HPDE6-E6E7 (cell line): ENCODE measurements around the gene TMEM151A.
"Not testable (repeated sequence)": the region's sequence is repeated elsewhere in the genome, so short reads cannot be mapped to it uniquely, and the experiment has no call there.

ENCODE experiments used
- DNase-seq: peaks from one replicate; pipeline ENCODE4 v3.0.0; 2011; ENCODE audit warnings: missing footprints; ENCODE audit errors: extremely low spot score

The TMEM151A gene

GRCh38 chr11:66309475-66309874, 17.8 kb downstream of the TMEM151A start:
- DNase-seq = no peak

- DNase-seq = no peak
Measured at GRCh38 chr11:66310324-66310723, 18.6 kb downstream of the TMEM151A start.

GRCh38 chr11:66310803-66311440, 19.2 kb downstream of the TMEM151A start:
- not testable (repeated sequence) for DNase-seq

GRCh38 chr11:66311470-66311964, 19.8 kb downstream of the TMEM151A start:
- DNase-seq = no peak

GRCh38 chr11:66311965-66312548, 20.4 kb downstream of the TMEM151A start:
- peak; percentile 86 for DNase-seq

GRCh38 chr11:66312549-66313320, 21.0 kb downstream of the TMEM151A start:
- peak; percentile 99 for DNase-seq

GRCh38 chr11:66313321-66314185, 21.9 kb downstream of the TMEM151A start:
- no peak for DNase-seq

- DNase-seq = no peak
Measured at GRCh38 chr11:66314186-66314501, 22.4 kb downstream of the TMEM151A start.

GRCh38 chr11:66314561-66315497, 23.1 kb downstream of the TMEM151A start:
- no peak for DNase-seq

- no peak for DNase-seq
Measured at GRCh38 chr11:66315498-66315885, 23.8 kb downstream of the TMEM151A start.

- DNase-seq = no peak
Measured at GRCh38 chr11:66315921-66316811, 24.5 kb downstream of the TMEM151A start.

GRCh38 chr11:66316849-66317251, 25.2 kb downstream of the TMEM151A start, which contains the start of gene CD248:
Gene CD248, minus strand, starts transcription at chr11:66317044. Its CDS starts 17 bp downstream, at chr11:66317027.
- DNase-seq = no peak

GRCh38 chr11:66317322-66317722, 25.6 kb downstream of the TMEM151A start:
- no peak for DNase-seq

- no peak for DNase-seq
Measured at GRCh38 chr11:66317723-66318599, 26.3 kb downstream of the TMEM151A start.

- no peak for DNase-seq
Measured at GRCh38 chr11:66318600-66318970, 26.9 kb downstream of the TMEM151A start.

- not testable (repeated sequence) for DNase-seq
Measured at GRCh38 chr11:66320289-66320688, 28.6 kb downstream of the TMEM151A start.

GRCh38 chr11:66320748-66321147, 29.1 kb downstream of the TMEM151A start:
- not testable (repeated sequence) for DNase-seq

- no peak for DNase-seq
Measured at GRCh38 chr11:66321606-66322005, 29.9 kb downstream of the TMEM151A start.
